ENCODE data around the gene ABCA1.
"Not testable (repeated sequence)": the region's sequence is repeated elsewhere in the genome, so short reads cannot be mapped to it uniquely, and the experiment has no call there.

The ABCA1 gene

GRCh38 chr9:104927912-104928740 is at the start of gene ABCA1:
ABCA1 (minus strand) TSS chr9:104928155; CDS start chr9:104903679, 24,476 bp downstream.
- no peak for DNase-seq

- no peak for DNase-seq
These were observed 49.6 kb upstream of the ABCA1 start for GRCh38 chr9:104977580-104977979.

GRCh38 chr9:104977168-104977567 is 49.2 kb upstream of the ABCA1 start:
- DNase-seq, result no peak

GRCh38 chr9:104975966-104976595 is 48.1 kb upstream of the ABCA1 start:
- DNase-seq, result not testable (repeated sequence)

GRCh38 chr9:104974053-104974962 is 46.4 kb upstream of the ABCA1 start:
- DNase-seq, result no peak

GRCh38 chr9:104972242-104972866 is 44.4 kb upstream of the ABCA1 start:
- DNase-seq, result no peak

GRCh38 chr9:104971511-104971910 is 43.6 kb upstream of the ABCA1 start:
- no peak for DNase-seq

- no peak for DNase-seq
These were observed 42.5 kb upstream of the ABCA1 start for GRCh38 chr9:104970271-104970987.

GRCh38 chr9:104969116-104969515 is 41.2 kb upstream of the ABCA1 start:
- DNase-seq, result no peak

GRCh38 chr9:104968025-104968982 is 40.3 kb upstream of the ABCA1 start:
- peak; percentile 53 for DNase-seq

GRCh38 chr9:104963076-104963475 is 35.1 kb upstream of the ABCA1 start:
- no peak for DNase-seq

- no peak for DNase-seq
These were observed 33.9 kb upstream of the ABCA1 start for GRCh38 chr9:104961701-104962359.

- peak; percentile 5 for DNase-seq
These were observed 33.3 kb upstream of the ABCA1 start for GRCh38 chr9:104961238-104961637.

- DNase-seq, result peak; percentile 5
These were observed 32.7 kb upstream of the ABCA1 start for GRCh38 chr9:104960662-104961061.

GRCh38 chr9:104958751-104959150 is 30.8 kb upstream of the ABCA1 start:
- no peak for DNase-seq

GRCh38 chr9:104958006-104958405 is 30.1 kb upstream of the ABCA1 start:
- DNase-seq, result not testable (repeated sequence)

GRCh38 chr9:104951487-104951886 is 23.5 kb upstream of the ABCA1 start:
- no peak for DNase-seq

- no peak for DNase-seq
These were observed 22.9 kb upstream of the ABCA1 start for GRCh38 chr9:104950838-104951237.

- DNase-seq, result no peak
These were observed 20.3 kb upstream of the ABCA1 start for GRCh38 chr9:104948277-104948676.

GRCh38 chr9:104944871-104945270 is 16.9 kb upstream of the ABCA1 start:
- no peak for DNase-seq

Data from NCI-H446 treated with DMSO at 0.1 percent for 48 hours (cell line).